Measurements from ENCODE around the gene PRUNE2.

DNA sequence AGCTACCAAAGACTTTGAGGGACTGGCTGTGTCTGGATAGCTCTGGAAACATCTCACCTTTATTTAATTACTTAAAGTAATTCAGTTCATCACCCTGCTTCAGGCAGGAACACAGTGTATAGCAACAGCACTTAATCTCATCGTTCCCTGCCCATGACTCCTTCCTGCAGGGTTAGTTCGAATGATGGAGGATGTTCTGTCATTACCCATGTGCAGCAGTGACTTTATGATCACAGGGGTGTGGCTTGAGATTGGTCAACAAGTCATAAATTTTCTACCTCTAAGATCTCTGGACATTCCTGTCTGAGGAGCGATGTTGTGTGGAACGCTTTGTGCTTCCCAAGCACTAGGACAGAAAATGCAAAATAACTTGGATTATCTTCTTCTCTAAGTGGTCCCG lies 37.1 kb upstream of the PRUNE2 start:
- TF ChIP-seq, protein P1, sequence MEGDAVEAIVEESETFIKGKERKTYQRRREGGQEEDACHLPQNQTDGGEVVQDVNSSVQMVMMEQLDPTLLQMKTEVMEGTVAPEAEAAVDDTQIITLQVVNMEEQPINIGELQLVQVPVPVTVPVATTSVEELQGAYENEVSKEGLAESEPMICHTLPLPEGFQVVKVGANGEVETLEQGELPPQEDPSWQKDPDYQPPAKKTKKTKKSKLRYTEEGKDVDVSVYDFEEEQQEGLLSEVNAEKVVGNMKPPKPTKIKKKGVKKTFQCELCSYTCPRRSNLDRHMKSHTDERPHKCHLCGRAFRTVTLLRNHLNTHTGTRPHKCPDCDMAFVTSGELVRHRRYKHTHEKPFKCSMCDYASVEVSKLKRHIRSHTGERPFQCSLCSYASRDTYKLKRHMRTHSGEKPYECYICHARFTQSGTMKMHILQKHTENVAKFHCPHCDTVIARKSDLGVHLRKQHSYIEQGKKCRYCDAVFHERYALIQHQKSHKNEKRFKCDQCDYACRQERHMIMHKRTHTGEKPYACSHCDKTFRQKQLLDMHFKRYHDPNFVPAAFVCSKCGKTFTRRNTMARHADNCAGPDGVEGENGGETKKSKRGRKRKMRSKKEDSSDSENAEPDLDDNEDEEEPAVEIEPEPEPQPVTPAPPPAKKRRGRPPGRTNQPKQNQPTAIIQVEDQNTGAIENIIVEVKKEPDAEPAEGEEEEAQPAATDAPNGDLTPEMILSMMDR (IDR thresholded peaks at IDR 0.05; ENCODE audit: low read depth, low read length, poor library complexity, severe bottlenecking) = no peak
- no peak for TF ChIP-seq EZH2phosphoT487 (IDR thresholded peaks at IDR 0.05; ENCODE audit: borderline replicate concordance, low read length)
